GM18867 (cell line): ENCODE data around the gene WFDC12.
"Not testable (repeated sequence)": the region's sequence is repeated elsewhere in the genome, so short reads cannot be mapped to it uniquely, and the experiment has no call there.

Experiments used
- ATAC-seq: cut with Tn5 transposase; IDR thresholded peaks from one replicate; pipeline ENCODE4 v1.9.1; 2021; ENCODE audit warnings: mild to moderate bottlenecking, moderate library complexity; ENCODE audit not compliant: unreplicated experiment

Gene WFDC12

DNA sequence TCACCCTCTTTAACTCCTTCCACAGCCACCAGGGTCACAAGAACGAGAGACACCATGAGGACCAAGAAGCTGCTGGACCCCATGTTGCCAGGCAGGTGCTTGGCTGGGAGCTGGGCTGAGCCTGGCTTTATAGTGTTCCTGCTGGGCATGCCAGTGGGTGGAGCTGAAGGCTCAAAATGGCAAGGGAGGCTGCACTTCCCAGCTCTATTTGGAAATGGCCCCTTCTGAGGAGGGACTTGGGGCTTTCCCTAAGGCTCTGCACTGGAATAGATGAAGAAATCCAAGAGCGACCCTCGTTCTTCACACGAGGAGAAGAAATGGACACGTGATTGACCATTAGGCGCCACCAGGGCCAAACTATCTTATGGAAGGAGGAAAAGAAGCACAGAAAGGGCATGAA, at the start of gene WFDC12:
Gene WFDC12, minus strand, starts transcription at position 101 of the 400 bp plus-strand sequence. Its CDS starts 18 bp downstream, at position 83.
- ATAC-seq: no peak

- ATAC-seq: no peak
Observed at GRCh38 chr20:45173522-45173921, 49.3 kb upstream of the WFDC12 start.

- ATAC-seq: no peak
Observed at GRCh38 chr20:45164906-45165305, 40.6 kb upstream of the WFDC12 start.

- no peak for ATAC-seq
Observed at GRCh38 chr20:45163083-45163803, 39.0 kb upstream of the WFDC12 start.

DNA sequence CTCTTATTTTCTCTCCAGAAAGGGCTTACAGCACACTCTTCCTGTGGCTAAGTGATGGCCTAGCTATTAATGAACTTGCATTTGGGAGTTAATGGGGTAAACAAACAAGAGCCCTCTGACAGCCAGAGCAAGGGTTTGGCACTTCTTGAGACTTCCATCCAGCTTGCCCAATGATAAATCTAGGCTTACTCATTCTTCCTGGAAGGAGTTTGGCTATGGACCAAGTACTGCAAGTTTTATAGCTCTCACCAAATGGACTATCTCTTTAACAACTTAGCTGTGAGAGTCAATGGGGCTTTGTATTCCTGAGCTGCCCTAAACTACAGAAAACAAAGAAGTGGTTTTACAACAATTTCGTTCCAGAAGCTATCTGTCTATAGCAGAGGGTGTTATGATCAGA, 33.7 kb upstream of the WFDC12 start:
- ATAC-seq: no peak

DNA sequence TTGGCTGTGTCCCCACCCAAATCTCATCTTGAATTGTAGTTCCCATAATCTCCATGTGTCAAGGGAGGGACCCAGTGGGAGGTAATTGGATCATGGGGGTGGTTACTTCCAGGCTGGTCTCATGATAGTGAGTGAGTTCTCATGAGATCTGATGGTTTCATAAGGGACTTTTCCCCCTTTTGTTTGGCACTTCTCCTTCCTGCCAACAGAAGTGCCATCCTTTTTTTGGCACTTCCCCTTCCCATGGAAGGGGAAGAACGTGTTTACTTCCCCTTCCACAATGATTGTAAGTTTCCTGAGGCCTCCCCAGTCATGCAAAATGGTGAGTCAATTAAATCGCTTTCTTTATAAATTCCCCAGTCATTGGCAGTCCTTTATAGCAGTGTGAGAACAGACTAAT, 32.4 kb upstream of the WFDC12 start:
- no peak for ATAC-seq

- not testable (repeated sequence) for ATAC-seq
Observed at GRCh38 chr20:45154794-45155193, 30.5 kb upstream of the WFDC12 start.

GRCh38 chr20:45154183-45154582, 29.9 kb upstream of the WFDC12 start:
- no peak for ATAC-seq

DNA sequence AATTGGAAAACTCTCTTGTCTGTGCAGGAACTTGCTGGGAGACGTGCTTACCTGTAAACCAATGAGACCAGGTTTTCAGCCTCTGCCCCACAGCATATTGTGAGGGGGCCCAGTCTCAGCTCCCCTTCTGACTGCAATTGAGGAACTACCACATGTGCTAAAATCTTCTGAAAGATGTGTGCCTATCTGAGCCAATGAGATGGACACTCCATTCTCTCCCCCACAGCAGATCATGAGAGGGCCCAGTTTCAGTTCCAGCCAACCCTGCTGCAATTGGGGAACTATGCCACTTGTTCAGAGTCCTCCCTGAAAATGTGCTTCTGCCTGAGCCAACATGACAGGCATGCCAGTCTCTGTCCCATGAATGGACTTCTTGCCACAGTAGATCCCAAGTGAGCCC, 29.5 kb upstream of the WFDC12 start:
- ATAC-seq: no peak

DNA sequence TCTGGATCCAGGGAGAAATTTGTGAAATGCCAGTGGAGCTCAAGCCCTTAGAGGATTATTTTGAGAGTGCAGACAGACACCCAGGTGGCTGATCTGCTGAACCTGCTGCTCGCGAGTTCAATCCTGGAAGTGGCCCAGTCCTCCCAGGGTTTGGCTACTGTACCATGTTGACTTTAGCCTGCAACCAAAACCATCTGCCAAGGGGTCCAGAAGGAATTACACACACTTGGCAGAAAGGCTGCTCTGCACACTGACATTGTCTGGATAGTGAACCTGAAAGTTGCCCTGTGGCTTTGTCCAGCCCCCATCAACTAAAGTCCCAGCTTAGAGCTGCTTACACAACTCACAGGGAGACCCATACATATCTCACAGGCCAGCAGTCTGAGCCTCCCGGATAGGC, 28.9 kb upstream of the WFDC12 start:
- ATAC-seq: no peak

- no peak for ATAC-seq
Observed at GRCh38 chr20:45152405-45152804, 28.1 kb upstream of the WFDC12 start.

GRCh38 chr20:45149062-45149461, 24.8 kb upstream of the WFDC12 start:
- ATAC-seq: no peak

GRCh38 chr20:45140836-45141235, 16.6 kb upstream of the WFDC12 start:
- no peak for ATAC-seq

- ATAC-seq: not testable (repeated sequence)
Observed at GRCh38 chr20:45139733-45140375, 15.6 kb upstream of the WFDC12 start.

- ATAC-seq: no peak
Observed at GRCh38 chr20:45138561-45139300, 14.5 kb upstream of the WFDC12 start.

DNA sequence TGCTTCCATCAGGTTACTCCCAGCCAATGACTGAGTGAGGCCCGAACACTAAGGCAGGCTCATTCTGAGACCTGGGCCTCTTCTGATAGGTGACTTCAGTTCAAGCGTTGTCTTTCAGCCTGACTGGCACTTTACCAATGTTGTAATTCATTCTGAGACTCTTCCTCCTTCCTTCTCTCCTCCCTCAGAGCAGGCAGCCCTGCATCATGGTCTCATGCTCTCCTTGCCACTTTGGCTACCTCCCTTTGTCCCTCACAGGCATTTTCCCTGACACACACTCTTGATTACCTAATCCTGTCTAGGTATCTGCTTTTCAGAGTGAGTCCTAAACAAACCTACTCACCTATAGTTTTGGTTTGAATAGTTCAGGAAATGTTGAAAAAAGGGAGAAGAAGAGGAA, 12.6 kb upstream of the WFDC12 start:
- ATAC-seq: no peak

- no peak for ATAC-seq
Observed at GRCh38 chr20:45128099-45128498, 3.8 kb upstream of the WFDC12 start.

- no peak for ATAC-seq
Observed at GRCh38 chr20:45121388-45121787, 2.9 kb downstream of the WFDC12 start.

DNA sequence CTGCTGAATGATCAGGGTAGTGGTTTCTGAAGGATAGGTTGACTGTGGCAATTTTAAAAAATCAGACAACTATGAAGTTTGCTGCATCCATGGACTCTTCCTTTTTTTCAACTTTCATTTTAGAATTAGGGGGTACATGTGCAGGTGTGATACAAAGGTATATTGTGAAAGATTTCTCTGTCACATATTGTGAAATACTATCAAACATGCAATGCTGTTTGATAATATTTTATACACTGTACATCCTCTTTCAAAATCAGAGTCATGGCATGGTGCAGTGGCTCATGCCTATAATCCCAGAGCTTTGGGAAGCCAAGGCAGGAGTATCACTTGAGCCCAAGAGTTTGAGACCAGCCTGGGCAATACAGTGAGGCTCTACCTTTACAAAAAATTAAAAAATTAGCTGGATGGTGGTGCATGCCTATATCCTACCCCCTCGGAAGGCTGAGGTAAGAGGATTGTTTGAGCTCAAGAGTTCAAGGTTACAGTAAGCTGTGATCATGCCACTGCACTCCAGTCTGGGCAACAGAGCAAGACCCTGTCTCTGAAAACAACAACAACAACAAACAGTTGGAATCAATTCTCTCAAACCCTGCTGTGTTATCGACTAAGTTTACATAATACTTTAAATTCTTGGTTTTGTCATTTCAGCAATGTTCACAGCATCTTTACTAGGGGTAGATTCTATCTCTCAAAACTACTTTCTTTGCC, 4.6 kb downstream of the WFDC12 start:
- no peak for ATAC-seq

GRCh38 chr20:45118028-45118427, 6.2 kb downstream of the WFDC12 start:
- ATAC-seq: no peak

GRCh38 chr20:45117581-45117980, 6.7 kb downstream of the WFDC12 start:
- ATAC-seq: no peak
